SU-DHL-6 (cell line): Measurements from ENCODE around the gene CEACAM20.

ENCODE experiments used
- EZH2phosphoT487 ChIP-seq: fragments of 200-600 bp; sonication (generic), shearing (Covaris generic); conservative IDR thresholded peaks from 2 replicates; pipeline ENCODE4 v1.6.1; 2018; ENCODE audit warnings: mild to moderate bottlenecking, antibody characterized with exemption, low read length, moderate library complexity, mixed read lengths
- TF ChIP-seq, protein P1 (sequence below): fragments of 200-600 bp; sonication (generic); IDR thresholded peaks from one replicate; pipeline ENCODE4 v1.5.1; 2017; ENCODE audit warnings: antibody characterized with exemption, mild to moderate bottlenecking, low read length, moderate library complexity; ENCODE audit not compliant: insufficient read depth, poor library complexity, severe bottlenecking

DNA sequence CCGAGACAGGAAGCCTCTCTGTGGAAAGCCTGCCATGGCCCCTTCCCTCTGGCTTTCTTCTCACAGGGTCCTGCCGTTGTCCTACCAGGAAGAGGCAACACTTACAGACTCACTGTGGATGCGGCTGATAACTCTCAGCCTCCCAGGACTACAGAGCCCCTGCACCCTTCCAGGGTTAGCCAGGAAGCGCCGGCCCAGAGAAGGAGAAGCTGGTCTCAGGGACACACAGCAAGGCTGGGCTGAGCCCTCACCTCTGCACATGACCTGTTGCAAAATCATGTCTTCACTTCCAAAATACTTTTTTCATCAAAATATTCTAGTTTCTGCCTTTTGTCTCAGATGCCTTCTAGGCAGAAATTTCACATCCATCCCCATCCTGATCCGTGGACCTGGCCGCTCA lies 1.9 kb downstream of the CEACAM20 start:
- TF ChIP-seq, protein P1, sequence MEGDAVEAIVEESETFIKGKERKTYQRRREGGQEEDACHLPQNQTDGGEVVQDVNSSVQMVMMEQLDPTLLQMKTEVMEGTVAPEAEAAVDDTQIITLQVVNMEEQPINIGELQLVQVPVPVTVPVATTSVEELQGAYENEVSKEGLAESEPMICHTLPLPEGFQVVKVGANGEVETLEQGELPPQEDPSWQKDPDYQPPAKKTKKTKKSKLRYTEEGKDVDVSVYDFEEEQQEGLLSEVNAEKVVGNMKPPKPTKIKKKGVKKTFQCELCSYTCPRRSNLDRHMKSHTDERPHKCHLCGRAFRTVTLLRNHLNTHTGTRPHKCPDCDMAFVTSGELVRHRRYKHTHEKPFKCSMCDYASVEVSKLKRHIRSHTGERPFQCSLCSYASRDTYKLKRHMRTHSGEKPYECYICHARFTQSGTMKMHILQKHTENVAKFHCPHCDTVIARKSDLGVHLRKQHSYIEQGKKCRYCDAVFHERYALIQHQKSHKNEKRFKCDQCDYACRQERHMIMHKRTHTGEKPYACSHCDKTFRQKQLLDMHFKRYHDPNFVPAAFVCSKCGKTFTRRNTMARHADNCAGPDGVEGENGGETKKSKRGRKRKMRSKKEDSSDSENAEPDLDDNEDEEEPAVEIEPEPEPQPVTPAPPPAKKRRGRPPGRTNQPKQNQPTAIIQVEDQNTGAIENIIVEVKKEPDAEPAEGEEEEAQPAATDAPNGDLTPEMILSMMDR = no peak
- TF ChIP-seq EZH2phosphoT487 = no peak
